NT2/D1 (cell line): Measurements from ENCODE around the gene ACTBL2.
"Not testable (repeated sequence)": the region's sequence is repeated elsewhere in the genome, so short reads cannot be mapped to it uniquely, and the experiment has no call there.

Experiments
- SUZ12 ChIP-seq: IDR thresholded peaks from 2 replicates; pipeline ENCODE4 v1.6.1; 2011; ENCODE audit not compliant: insufficient read length, insufficient read depth; ENCODE audit errors: extremely low read depth
- YY1 ChIP-seq: IDR thresholded peaks from 2 replicates; pipeline ENCODE4 v1.6.1; 2011; ENCODE audit not compliant: insufficient read length, insufficient read depth
- ZNF274 ChIP-seq: IDR thresholded peaks from 2 replicates; pipeline ENCODE4 v1.6.1; 2011; ENCODE audit warnings: mild to moderate bottlenecking, low read depth, low read length

- not testable (repeated sequence) for TF ChIP-seq ZNF274, YY1, SUZ12
These were observed 39.9 kb upstream of the ACTBL2 start for GRCh38 chr5:57522477-57522876.
